Measurements from ENCODE around the gene INAFM2.

Gene INAFM2

GRCh38 chr15:40345225-40345866 is 21.9 kb downstream of the INAFM2 start:
- DNase-seq, result no peak

- no peak for DNase-seq
These were observed 22.5 kb downstream of the INAFM2 start for GRCh38 chr15:40345867-40346578.

GRCh38 chr15:40346579-40347558 is 23.4 kb downstream of the INAFM2 start:
- DNase-seq, result no peak

- DNase-seq, result no peak
These were observed 24.3 kb downstream of the INAFM2 start for GRCh38 chr15:40347559-40348473.

DNA sequence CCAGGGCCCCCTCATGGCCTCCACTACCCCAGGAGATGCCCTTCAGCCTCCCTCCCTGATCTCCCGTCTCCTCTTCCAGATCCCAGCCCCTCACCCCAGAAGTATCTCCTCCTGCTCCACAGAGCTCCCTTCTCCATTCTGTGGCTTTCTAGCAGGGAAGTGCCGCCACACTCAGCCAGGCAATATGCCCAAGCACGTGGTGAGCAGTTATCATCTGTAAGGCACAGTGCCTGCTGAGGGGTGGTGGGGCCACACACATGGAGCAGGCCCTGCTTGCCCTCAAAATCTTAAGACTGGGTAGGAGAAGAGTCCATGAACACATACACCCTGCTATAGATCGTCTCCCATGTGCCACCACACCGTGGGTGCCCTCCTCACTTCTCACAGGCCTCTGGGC is 25.0 kb downstream of the INAFM2 start:
- no peak for DNase-seq

DNA sequence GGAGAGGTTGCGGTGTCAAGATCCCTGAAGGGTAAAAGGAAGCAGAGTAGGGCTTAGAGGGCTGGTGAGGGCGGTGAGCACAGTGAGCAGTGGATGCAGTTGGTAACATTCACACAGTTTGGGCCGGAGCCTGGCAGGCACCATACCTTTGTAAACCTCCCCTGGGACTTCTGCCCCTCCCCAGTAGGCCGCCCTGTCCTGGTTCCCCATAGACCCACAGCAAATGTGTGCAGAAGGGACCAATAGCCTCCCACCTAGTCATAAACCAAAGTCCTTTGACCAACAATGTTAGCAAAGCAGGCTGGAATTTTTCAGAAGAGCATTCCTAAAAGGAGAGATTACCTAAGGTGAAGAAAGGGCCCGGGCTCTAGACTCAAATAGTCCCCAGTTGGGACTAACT is 25.7 kb downstream of the INAFM2 start:
- no peak for DNase-seq

GRCh38 chr15:40352281-40352901 is 28.9 kb downstream of the INAFM2 start:
- DNase-seq, result peak; percentile 15

DNA sequence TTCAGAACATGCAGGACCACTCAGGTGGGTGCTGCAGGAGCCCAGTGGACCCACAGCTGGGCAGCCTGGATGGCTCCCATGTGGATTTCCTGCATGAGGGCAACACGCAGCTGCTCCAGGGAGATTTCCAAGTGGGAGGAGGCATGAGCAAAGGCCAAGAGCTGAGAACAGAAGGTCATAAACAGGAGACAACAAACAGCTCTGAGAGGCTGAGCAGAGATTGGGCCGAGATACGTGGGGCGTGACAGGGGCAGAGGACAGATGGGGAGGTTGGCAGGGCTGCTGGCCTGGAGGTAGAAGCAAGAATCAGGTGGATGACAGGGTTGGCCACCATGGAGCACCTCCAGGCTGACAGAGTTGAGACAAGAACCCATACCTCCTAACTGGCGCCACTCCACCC is 30.2 kb downstream of the INAFM2 start:
- DNase-seq, result peak; percentile 24

DNA sequence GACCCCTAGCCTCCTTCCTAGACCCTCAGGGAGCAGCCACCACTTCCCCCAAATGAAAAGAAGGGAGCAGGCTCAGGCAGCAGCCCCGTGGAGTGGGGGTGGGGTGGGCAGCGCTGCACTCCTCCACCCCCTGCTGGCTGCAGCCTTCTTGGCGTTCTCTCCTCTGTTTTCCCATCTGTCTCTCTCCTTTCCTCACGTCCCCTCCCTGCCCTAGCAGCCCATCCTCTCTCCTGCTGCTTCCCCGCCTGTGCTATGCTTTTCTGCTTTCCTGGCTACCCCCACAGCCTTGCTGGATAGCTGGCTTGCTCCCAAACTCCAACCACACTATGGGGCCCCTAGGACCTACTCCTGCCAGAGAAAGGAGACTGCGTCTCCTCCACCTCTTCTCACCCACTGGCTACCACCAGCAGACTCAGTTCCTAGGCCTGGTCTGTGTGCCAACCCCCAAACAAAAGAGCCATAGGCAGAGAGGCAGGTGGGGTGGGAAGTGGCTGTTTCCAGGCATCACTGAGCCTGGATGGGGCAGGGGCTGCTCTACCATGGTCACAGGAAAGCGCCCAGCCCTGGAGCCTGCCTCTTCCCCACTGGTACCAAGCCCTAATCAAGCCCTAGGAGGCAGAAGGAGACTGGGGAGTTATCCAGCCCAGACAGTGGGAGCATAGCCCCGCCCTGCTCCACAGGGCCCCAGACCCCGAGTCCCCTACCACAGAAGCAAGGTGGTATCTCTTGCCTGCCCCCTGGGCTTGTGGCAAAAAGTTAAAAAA is 31.1 kb downstream of the INAFM2 start:
- no peak for DNase-seq

- DNase-seq, result no peak
These were observed 32.6 kb downstream of the INAFM2 start for GRCh38 chr15:40355976-40356585.

DNA sequence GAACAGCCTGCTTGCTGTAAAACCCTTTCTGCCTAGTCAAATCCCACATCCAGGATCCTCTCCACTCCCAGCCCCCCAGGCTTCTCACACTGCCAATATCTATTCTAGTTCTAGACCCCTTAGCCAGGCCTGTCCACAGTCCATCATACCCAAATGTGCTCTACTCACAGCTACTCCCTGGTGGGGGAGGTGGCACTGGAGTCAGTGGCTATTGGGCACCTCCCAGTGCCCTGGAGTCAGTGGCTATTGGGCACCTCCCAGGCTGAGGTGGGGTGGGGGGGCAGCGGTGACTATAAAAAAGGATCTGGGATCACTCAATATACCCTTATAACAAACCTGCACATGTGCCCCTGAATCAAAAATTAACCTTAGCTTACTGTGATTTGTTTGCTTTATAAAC is 33.8 kb downstream of the INAFM2 start:
- DNase-seq, result no peak

DNA sequence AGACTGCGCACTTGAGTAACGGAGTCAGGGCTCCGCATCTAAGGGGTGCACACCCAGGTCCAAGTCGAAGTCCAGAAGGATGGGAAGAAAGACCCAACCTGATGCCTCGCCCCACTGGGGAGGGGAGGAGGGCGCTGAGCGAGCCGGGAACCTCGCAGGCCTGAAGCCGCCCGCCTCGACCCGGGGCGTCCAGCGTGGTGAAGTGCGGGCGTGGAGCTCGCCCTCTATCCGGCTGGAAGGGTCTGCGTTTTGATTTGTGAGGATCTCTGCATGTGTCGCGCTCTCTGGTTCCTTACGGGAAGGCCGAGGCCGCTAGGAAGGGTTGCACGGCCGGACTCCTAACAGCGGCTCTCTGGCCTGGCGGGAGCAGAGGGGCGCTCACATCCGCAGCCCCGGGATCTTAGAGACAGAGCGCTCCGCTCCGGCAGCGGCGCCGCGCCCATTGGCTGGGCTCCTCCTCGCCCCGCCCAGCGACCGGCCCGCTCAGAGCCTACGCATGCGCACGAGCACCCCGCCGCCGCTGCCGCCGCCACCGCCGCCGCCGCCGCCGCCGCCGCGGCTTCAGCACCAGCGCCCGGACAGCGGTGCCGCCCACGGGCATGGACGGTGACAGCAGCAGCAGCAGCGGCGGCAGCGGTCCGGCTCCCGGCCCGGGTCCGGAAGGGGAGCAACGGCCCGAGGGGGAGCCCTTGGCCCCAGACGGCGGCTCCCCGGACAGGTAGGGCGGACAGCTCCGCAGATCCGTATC is 34.4 kb downstream of the INAFM2 start, which contains the start of gene DISP2:
DISP2 (plus strand) TSS at position 497 of the 748 bp plus-strand sequence; CDS start at position 600, 103 bp downstream.
- DNase-seq, result peak; percentile 34

GRCh38 chr15:40358471-40359353 is 35.2 kb downstream of the INAFM2 start:
- DNase-seq, result no peak

DNA sequence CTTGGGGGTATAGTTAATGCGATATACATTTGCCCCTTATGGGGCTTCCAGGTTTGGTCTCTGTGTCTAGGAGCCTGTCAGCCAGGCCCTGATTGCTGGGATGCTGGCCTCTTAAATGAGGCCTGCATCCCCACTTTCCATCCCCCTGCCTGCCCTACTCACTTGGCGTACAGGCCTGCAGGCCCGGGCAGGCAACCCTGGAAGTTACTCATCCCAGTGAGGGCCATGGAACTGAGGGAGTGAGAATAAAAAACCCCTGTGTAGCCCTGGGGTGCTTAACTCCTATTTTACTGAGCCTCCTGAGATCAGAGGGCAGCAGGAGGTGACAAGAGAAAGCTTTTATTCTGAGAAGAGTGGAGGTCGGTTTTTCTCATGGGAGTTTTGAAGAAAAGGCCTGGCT is 36.5 kb downstream of the INAFM2 start:
- no peak for DNase-seq

- no peak for DNase-seq
These were observed 38.1 kb downstream of the INAFM2 start for GRCh38 chr15:40361640-40362039.

DNA sequence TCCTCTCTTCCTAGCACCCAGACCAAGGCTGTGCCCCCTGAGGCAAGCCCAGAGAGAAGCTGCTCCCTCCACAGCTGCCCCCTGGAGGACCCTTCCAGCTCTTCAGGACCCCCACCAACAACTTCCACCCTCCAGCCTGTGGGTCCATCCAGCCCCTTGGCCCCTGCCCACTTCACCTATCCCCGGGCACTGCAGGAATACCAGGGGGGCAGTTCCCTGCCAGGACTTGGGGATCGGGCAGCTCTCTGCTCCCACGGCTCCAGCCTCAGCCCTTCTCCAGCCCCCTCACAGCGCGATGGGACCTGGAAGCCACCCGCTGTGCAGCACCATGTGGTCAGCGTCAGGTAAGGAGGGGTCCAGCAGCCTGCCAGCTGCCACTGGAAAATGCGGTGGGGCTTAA is 40.1 kb downstream of the INAFM2 start:
- no peak for DNase-seq

- no peak for DNase-seq
These were observed 40.8 kb downstream of the INAFM2 start for GRCh38 chr15:40364251-40364650.

GRCh38 chr15:40365016-40365415 is 41.5 kb downstream of the INAFM2 start:
- no peak for DNase-seq

Data from NCI-H2029 (cell line).